ENCODE data around the gene PYGL. TPM values are rescaled to one million over a fixed set of nuclear protein-coding genes. Genes with fewer than 3 reads are reported as not detected.

The PYGL gene
- total RNA-seq, 2 donors from 2014 or later, result 11.5 to 11.9 TPM

- WGBS, 2 donors, result 44% methylated on average over 8 of the region's 8 CpGs
- H3K36me3 ChIP-seq (replicated peaks in 1 of 2; ENCODE audit: insufficient read depth in 1 of 2, low read depth in 2 of 2), result no peaks in the 10 kb centered on the region
- no peak for TF ChIP-seq POLR2A (IDR thresholded peaks at IDR 0.05)
- TF ChIP-seq, protein P1, sequence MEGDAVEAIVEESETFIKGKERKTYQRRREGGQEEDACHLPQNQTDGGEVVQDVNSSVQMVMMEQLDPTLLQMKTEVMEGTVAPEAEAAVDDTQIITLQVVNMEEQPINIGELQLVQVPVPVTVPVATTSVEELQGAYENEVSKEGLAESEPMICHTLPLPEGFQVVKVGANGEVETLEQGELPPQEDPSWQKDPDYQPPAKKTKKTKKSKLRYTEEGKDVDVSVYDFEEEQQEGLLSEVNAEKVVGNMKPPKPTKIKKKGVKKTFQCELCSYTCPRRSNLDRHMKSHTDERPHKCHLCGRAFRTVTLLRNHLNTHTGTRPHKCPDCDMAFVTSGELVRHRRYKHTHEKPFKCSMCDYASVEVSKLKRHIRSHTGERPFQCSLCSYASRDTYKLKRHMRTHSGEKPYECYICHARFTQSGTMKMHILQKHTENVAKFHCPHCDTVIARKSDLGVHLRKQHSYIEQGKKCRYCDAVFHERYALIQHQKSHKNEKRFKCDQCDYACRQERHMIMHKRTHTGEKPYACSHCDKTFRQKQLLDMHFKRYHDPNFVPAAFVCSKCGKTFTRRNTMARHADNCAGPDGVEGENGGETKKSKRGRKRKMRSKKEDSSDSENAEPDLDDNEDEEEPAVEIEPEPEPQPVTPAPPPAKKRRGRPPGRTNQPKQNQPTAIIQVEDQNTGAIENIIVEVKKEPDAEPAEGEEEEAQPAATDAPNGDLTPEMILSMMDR (IDR thresholded peaks at IDR 0.05), result no peak
- no peaks in the 10 kb centered on the region for H3K9me3 ChIP-seq
- no peak for ATAC-seq
- DNase-seq, result peak in 1 of 4 donors; percentile 7
- H3K4me1 ChIP-seq, result peaks cover 5% of the 10 kb centered on the region
- H3K27ac ChIP-seq, result no peak overlapping the region
- intact Hi-C loops (cut with DNase I), result no loop called here
- H3K27me3 ChIP-seq, result no peaks in the 10 kb centered on the region
- no peak overlapping the region for H3K4me3 ChIP-seq
Measured at GRCh38 chr14:50882932-50883826, 61.1 kb downstream of the PYGL start.

- Histone ChIP-seq H3K36me3 (replicated peaks in 1 of 2; ENCODE audit: insufficient read depth in 1 of 2, low read depth in 2 of 2) (no peaks in the 10 kb centered on the region), H3K4me1 (peaks cover 6% of the 10 kb centered on the region), H3K27me3 (peaks cover 0 to 11% of the 10 kb centered on the region in 2 donors), H3K4me3 (no peak overlapping the region), H3K27ac (no peak overlapping the region), H3K9me3 (no peaks in the 10 kb centered on the region)
- TF ChIP-seq, protein P1 (IDR thresholded peaks at IDR 0.05), result no peak
- no peak for TF ChIP-seq POLR2A (IDR thresholded peaks at IDR 0.05)
- DNase-seq, result no peak
- 57 to 70% methylated on average over 7 of the region's 7 CpGs for WGBS, 2 donors
- ATAC-seq, result no peak
- intact Hi-C loops (cut with DNase I), result no loop called here
Measured at GRCh38 chr14:50875359-50876070, 68.8 kb downstream of the PYGL start.

DNA sequence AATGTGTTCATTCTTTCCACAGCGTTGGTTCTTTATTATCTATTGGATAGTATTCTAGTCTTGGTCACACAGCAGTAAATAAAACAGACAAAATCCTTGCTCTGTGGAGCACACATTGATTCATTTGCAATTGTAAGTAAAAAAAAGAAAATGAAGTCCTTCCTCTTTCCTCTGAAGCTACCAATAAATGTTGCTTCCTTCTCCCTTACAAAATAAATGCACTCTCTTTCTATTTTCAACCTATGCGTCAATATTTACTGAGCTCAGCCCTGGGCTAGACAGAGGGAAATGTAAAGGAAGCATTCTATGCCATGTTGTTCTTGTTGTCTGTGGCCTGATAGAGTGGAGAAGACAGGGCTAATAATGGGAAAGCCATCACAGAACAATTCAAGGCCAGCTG, 69.5 kb downstream of the PYGL start:
- TF ChIP-seq, protein P1 (IDR thresholded peaks at IDR 0.05), result no peak
- no peak for TF ChIP-seq POLR2A (IDR thresholded peaks at IDR 0.05)
- peaks cover 6% of the 10 kb centered on the region for H3K4me1 ChIP-seq
- intact Hi-C loops (cut with DNase I), result no loop called here
- no peaks in the 10 kb centered on the region for H3K36me3 ChIP-seq (replicated peaks in 1 of 2; ENCODE audit: insufficient read depth in 1 of 2, low read depth in 2 of 2)
- ATAC-seq (no peak), DNase-seq (no peak)
- WGBS, 2 donors, result 54 to 65% methylated on average over 2 of the region's 2 CpGs
- H3K27me3 ChIP-seq, result peaks cover 0 to 11% of the 10 kb centered on the region in 2 donors
- no peak overlapping the region for H3K27ac ChIP-seq
- H3K9me3 ChIP-seq, result no peaks in the 10 kb centered on the region
- H3K4me3 ChIP-seq, result no peak overlapping the region

GRCh38 chr14:50871914-50872732, 72.2 kb downstream of the PYGL start, which contains the start of gene ABHD12B:
Gene ABHD12B, plus strand, starts transcription at chr14:50872053. Its CDS starts 122 bp downstream, at chr14:50872175.
- DNase-seq (no peak), ATAC-seq (no peak)
- TF ChIP-seq, protein P1 (IDR thresholded peaks at IDR 0.05), result no peak
- TF ChIP-seq POLR2A (IDR thresholded peaks at IDR 0.05), result no peak
- no peaks in the 10 kb centered on the region for H3K9me3 ChIP-seq
- no peak within 1 kb of the TSS for H3K27ac ChIP-seq
- no peak within 1 kb of the TSS for H3K4me3 ChIP-seq
- H3K27me3 ChIP-seq, result peaks cover 0 to 11% of the 10 kb centered on the region in 2 donors
- H3K36me3 ChIP-seq (replicated peaks in 1 of 2; ENCODE audit: insufficient read depth in 1 of 2, low read depth in 2 of 2), result no peaks in the 10 kb centered on the region
- 17 to 46% methylated on average over 8 to 43 of the region's 63 CpGs for WGBS, 2 donors
- intact Hi-C loops (cut with DNase I), result no loop called here
- H3K4me1 ChIP-seq, result peaks cover 6% of the 10 kb centered on the region
